Endothelial cell of umbilical vein (primary cell): ENCODE results near the gene SORCS3. TPM values are rescaled to one million over a fixed set of nuclear protein-coding genes. Genes with fewer than 3 reads are reported as not detected.

Source experiments
- BruUV-seq: library from RNA; stranded (reverse); fragments of 400-500 nt; replicated peaks from 2 replicates; lab custom pipeline; 2021; lab: Mats Ljungman, UMichigan
- CTCF ChIA-PET: fragments of 300-600, 350-600 bp; sonication (Branson Sonifier 250); formaldehyde crosslinking; loops from one replicate; lab custom pipeline; 2021; ENCODE audit warnings: antibody characterized with exemption, inconsistent platforms; lab: Charles Lee
- POLR2A ChIA-PET: fragments of 300-600, 350-600 bp; sonication (Branson Sonifier 250); formaldehyde crosslinking; loops from one replicate; lab custom pipeline; 2021; ENCODE audit warnings: antibody characterized with exemption, inconsistent platforms; lab: Charles Lee
- DNase-seq: peaks from one replicate; pipeline ENCODE4 v3.0.0-alpha.2; 2011; ENCODE audit warnings: low read depth, low spot score
- FAIRE-seq: peaks from 2 replicates; lab custom pipeline; 2011; peaks lifted over from hg19 to GRCh38; lab: Jason Lieb, UNC
- H2AFZ ChIP-seq: 2 replicates; pipeline ENCODE4 v1.6.0; 2012; ENCODE audit warnings: low read depth, low read length, control low read depth, inconsistent platforms
- H3K27ac ChIP-seq: 2 replicates; pipeline ENCODE4 v1.5.1; 2011; ENCODE audit warnings: low read depth, mild to moderate bottlenecking, control low read depth, low read length, moderate library complexity; ENCODE audit not compliant: insufficient read depth
- H3K27me3 ChIP-seq, 2 experiments: 2 replicates each; pipeline versions ENCODE4 v1.6.0 to v1.6.1; 2011; ENCODE audit warnings: low read length in 2 of 2, mixed read lengths in 1 of 2; ENCODE audit not compliant: control insufficient read depth in 2 of 2, insufficient read depth in 2 of 2
- H3K36me3 ChIP-seq, 2 experiments: 2 replicates in 1 of 2; 3 replicates in 1 of 2; pipeline ENCODE4 v1.5.1; 2011; ENCODE audit warnings: low read length in 2 of 2, mild to moderate bottlenecking in 1 of 2, moderate library complexity in 1 of 2; ENCODE audit not compliant: control insufficient read depth in 2 of 2, insufficient read depth in 2 of 2; ENCODE audit errors: extremely low read depth in 1 of 2
- H3K4me1 ChIP-seq: 3 replicates; pipeline ENCODE4 v1.5.1; 2011; ENCODE audit warnings: mild to moderate bottlenecking, low read length; ENCODE audit not compliant: control insufficient read depth, insufficient read depth; ENCODE audit errors: extremely low read depth
- H3K4me2 ChIP-seq: 2 replicates; pipeline ENCODE4 v1.6.1; 2011; ENCODE audit warnings: low read length, control low read depth, mixed read lengths; ENCODE audit not compliant: insufficient read depth
- H3K4me3 ChIP-seq, 3 experiments: fragments of 200-600 bp in 1 of 3; sonication (generic), shearing (Covaris generic) in 1 of 3; replicated peaks in 1 of 3; 2 replicates each; pipeline ENCODE4 v1.5.1; 2011 to 2016; ENCODE audit warnings: control low read depth in 3 of 3, low read length in 3 of 3, mild to moderate bottlenecking in 2 of 3, inconsistent platforms in 1 of 3, low read depth in 1 of 3, moderate library complexity in 1 of 3; ENCODE audit not compliant: insufficient read depth in 1 of 3
- H3K79me2 ChIP-seq: 2 replicates; pipeline ENCODE4 v1.6.0; 2012; ENCODE audit warnings: low read length, inconsistent platforms; ENCODE audit not compliant: control insufficient read depth, insufficient read depth
- H3K9ac ChIP-seq: replicated peaks from 2 replicates; pipeline ENCODE3; 2011; ENCODE audit warnings: low read length, control low read depth; ENCODE audit not compliant: insufficient read depth; ENCODE audit errors: extremely low read depth
- H3K9me1 ChIP-seq: replicated peaks from 3 replicates; pipeline ENCODE4 v1.6.0; 2011; ENCODE audit warnings: mild to moderate bottlenecking, low read length; ENCODE audit not compliant: control insufficient read depth, insufficient read depth; ENCODE audit errors: extremely low read depth
- H3K9me3 ChIP-seq: replicated peaks from 2 replicates; pipeline ENCODE4 v1.5.1; 2012; ENCODE audit warnings: low read length, inconsistent platforms; ENCODE audit not compliant: control insufficient read depth, insufficient read depth
- H4K20me1 ChIP-seq: replicated peaks from 2 replicates; pipeline ENCODE3; 2011; ENCODE audit warnings: mild to moderate bottlenecking, low read length; ENCODE audit not compliant: control insufficient read depth, insufficient read depth; ENCODE audit errors: extremely low read depth
- CTCF ChIP-seq, 2 donors: IDR thresholded peaks; 1 replicate in 1 of 2; 2 replicates in 1 of 2; pipeline ENCODE4 v1.5.1; 2011; ENCODE audit warnings: low read length in 2 of 2, mild to moderate bottlenecking in 2 of 2, moderate library complexity in 2 of 2, control low read depth in 1 of 2, inconsistent platforms in 1 of 2, low read depth in 1 of 2; ENCODE audit not compliant: insufficient read depth in 1 of 2; ENCODE audit errors: extremely low read depth in 1 of 2
- EZH2 ChIP-seq: IDR thresholded peaks from 2 replicates; pipeline ENCODE4 v1.6.1; 2012; ENCODE audit warnings: borderline replicate concordance, low read depth, mild to moderate bottlenecking, moderate library complexity, low read length, inconsistent platforms; ENCODE audit not compliant: severe bottlenecking
- FOS ChIP-seq: IDR thresholded peaks from 2 replicates; pipeline ENCODE4 v1.6.1; 2011; ENCODE audit warnings: mild to moderate bottlenecking, low read length, moderate library complexity, borderline replicate concordance; ENCODE audit not compliant: insufficient read depth
- GATA2 ChIP-seq: IDR thresholded peaks from 2 replicates; pipeline ENCODE4 v1.7.0; 2011; ENCODE audit warnings: low read depth, mild to moderate bottlenecking, moderate library complexity, mixed read lengths, low read length; ENCODE audit not compliant: insufficient read length, insufficient read depth
- JUN ChIP-seq: IDR thresholded peaks from 2 replicates; pipeline ENCODE4 v1.6.1; 2011; ENCODE audit warnings: borderline replicate concordance, low read depth; ENCODE audit not compliant: insufficient read length, insufficient read depth
- MAX ChIP-seq: IDR thresholded peaks from 2 replicates; pipeline ENCODE4 v1.6.1; 2011; ENCODE audit not compliant: insufficient read depth, insufficient read length
- MYC ChIP-seq: IDR thresholded peaks from one replicate; pipeline ENCODE4 v1.6.1; 2011; ENCODE audit warnings: mild to moderate bottlenecking, low read depth, low read length
- POLR2A ChIP-seq: IDR thresholded peaks from 2 replicates; pipeline ENCODE4 v1.6.1; 2012; ENCODE audit warnings: low read depth, mild to moderate bottlenecking, control low read depth, low read length
- POLR2AphosphoS5 ChIP-seq: IDR thresholded peaks from 2 replicates; pipeline ENCODE4 v1.6.1; 2012; ENCODE audit warnings: low read depth, mild to moderate bottlenecking, control low read depth, low read length, moderate library complexity; ENCODE audit not compliant: insufficient read depth
- dilution Hi-C: fragments of 300-500 bp; cut with MboI; formaldehyde crosslinking; loops from one replicate; pipeline ENCODE4 v1.15.0; 2019; ENCODE audit warnings: low sequenced_read_pairs; ENCODE audit not compliant: extremely low pct_ligation_motif_present
- intact Hi-C: fragments of 100-400 bp; cut with micrococcal nuclease; formaldehyde crosslinking; loops from one replicate; pipeline ENCODE4 v1.10.0; 2022
- polyA plus RNA-seq, 4 experiments: library from polyadenylated mRNA; depleted of rRNA in 3 of 4; stranded (reverse) in 3 of 4; unstranded in 1 of 4; fragments of >200 nt; gene quantifications; 2 replicates each; pipeline versions ENCODE4 v1.2.1 to v1.2.3, GENCODE V29; 2011 to 2012; ENCODE audit warnings: missing spikeins in 1 of 4
- total RNA-seq: library from RNA; stranded (reverse); gene quantifications from 2 replicates; pipeline ENCODE4 v1.2.3, GENCODE V29; 2021

The SORCS3 gene
- total and polyA plus RNA-seq, 2 donors (not counting 3 experiments of a cell fraction or from before 2014, with no cell fraction given), result not detected

- CTCF ChIA-PET, result no interaction called here
- dilution Hi-C loops, result no loop called here
- Histone ChIP-seq H3K79me2 (no peaks in the 10 kb centered on the region), H3K9me1 (no peaks in the 10 kb centered on the region), H3K4me1 (no peaks in the 10 kb centered on the region), H3K27ac (no peak overlapping the region), H3K4me2 (no peak overlapping the region), H3K36me3 (no peaks in the 10 kb centered on the region), H3K9ac (no peak overlapping the region), H3K4me3 (no peak overlapping the region), H2AFZ (no peak overlapping the region), H3K27me3 (no peaks in the 10 kb centered on the region), H3K9me3 (no peaks in the 10 kb centered on the region), H4K20me1 (no peaks in the 10 kb centered on the region)
- POLR2A ChIA-PET, result no interaction called here
- intact Hi-C loops, result no loop called here
- DNase-seq (no peak), FAIRE-seq (no peak)
- TF ChIP-seq POLR2AphosphoS5 (no peak), MAX (no peak), MYC (no peak), JUN (no peak), POLR2A (no peak), CTCF (IDR thresholded peaks at IDR 0.05; ENCODE audit: extremely low read depth in 1 of 2, insufficient read depth in 1 of 2, low read depth in 1 of 2, low read length in 2 of 2) (no peak), EZH2 (no peak), FOS (no peak), GATA2 (no peak)
- no TSS peak for BruUV-seq
These were observed 23.1 kb downstream of the SORCS3 start for GRCh38 chr10:104664205-104664604.
